ENCODE data around the gene GUCY1A1.

The GUCY1A1 gene

GRCh38 chr4:155759372-155760252, 93.0 kb downstream of the GUCY1A1 start (continued):
- TF ChIP-seq ZFP69B (tag by site-specific recombination; IDR thresholded peaks at IDR 0.05) (0 out of 2 replicates have a peak, but pooled peaks have one; percentile 3), ZFHX2 (tag by site-specific recombination; conservative IDR thresholded peaks at IDR 0.05) (peak; percentile 71), SP7 (tag by site-specific recombination; IDR thresholded peaks at IDR 0.05) (no peak), ZNF629 (tag by site-specific recombination; IDR thresholded peaks at IDR 0.05) (no peak)

DNA sequence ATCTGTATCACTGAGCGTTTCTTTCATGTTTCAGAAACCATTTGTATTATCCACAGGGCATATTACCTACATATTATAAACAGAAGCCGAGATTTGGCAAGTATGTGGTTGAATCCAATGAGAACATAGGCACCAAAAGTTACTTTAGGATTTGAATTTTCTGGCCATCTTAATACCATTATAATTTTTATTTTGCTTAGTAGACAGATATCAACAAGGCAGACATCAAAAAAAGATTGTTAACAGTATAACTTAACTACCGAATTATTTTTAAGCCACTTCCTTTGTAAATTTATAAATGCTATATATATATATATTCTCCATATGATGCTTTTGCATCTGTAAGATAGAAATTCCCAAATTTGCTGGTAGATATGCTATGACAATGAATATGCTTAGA, 94.4 kb downstream of the GUCY1A1 start:
- ChIA-PET POLR2A (no interaction called here), CTCF (interaction anchor here (0.7 kb wide), 1 partner anchor 1682 kb away, joined by 3 read pairs; no protein-coding TSS in a partner anchor)
- H3K27ac ChIP-seq (ENCODE audit: extremely low read depth, low read depth, low read length): no peak overlapping the region
- H3K36me3 ChIP-seq (ENCODE audit: control insufficient read depth in 2 of 2, insufficient read depth in 1 of 2, low read length in 2 of 2): no peaks in the 10 kb centered on the region
- no peaks in the 10 kb centered on the region for H3K9me3 ChIP-seq (ENCODE audit: control insufficient read depth, insufficient read depth, low read depth, low read length)
- H3K4me1 ChIP-seq (ENCODE audit: control insufficient read depth, insufficient read depth, low read length): no peaks in the 10 kb centered on the region
- TF ChIP-seq ZNF350 (tag by site-specific recombination; IDR thresholded peaks at IDR 0.05): no peak
- TF ChIP-seq, protein P1, sequence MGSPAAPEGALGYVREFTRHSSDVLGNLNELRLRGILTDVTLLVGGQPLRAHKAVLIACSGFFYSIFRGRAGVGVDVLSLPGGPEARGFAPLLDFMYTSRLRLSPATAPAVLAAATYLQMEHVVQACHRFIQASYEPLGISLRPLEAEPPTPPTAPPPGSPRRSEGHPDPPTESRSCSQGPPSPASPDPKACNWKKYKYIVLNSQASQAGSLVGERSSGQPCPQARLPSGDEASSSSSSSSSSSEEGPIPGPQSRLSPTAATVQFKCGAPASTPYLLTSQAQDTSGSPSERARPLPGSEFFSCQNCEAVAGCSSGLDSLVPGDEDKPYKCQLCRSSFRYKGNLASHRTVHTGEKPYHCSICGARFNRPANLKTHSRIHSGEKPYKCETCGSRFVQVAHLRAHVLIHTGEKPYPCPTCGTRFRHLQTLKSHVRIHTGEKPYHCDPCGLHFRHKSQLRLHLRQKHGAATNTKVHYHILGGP (tag by site-specific recombination; IDR thresholded peaks at IDR 0.05): no peak
- TF ChIP-seq ZNF624 (tag by site-specific recombination; IDR thresholded peaks at IDR 0.05): no peak
- TF ChIP-seq ZNF292 (tag by site-specific recombination; IDR thresholded peaks at IDR 0.05; ENCODE audit: borderline replicate concordance, low read depth): no peak
- H3K4me3 ChIP-seq (ENCODE audit: low read depth, low read length): no peak overlapping the region

DNA sequence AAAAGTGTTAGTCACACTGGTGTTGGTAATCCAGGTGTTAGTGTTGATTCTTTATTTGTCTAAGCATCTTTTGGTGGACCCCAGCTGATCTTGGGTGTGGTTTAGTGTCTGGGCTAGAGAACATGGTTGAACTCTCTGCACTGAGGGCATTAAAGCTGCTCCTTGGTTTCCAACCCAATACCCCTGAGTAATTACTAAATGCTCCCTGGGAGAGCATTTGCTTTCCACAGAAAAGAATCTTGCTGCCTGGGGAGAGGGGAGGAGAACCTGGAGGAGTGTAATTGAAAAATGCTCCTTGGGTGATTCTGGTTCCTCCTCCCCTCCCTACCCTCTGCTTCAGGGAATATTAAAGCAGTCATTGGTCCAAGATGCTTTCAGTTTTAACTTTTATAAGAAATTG, 95.3 kb downstream of the GUCY1A1 start:
- Histone ChIP-seq H3K36me3 (ENCODE audit: control insufficient read depth in 2 of 2, insufficient read depth in 1 of 2, low read length in 2 of 2) (no peaks in the 10 kb centered on the region), H3K4me1 (ENCODE audit: control insufficient read depth, insufficient read depth, low read length) (no peaks in the 10 kb centered on the region), H3K4me3 (ENCODE audit: low read depth, low read length) (no peak overlapping the region), H3K9me3 (ENCODE audit: control insufficient read depth, insufficient read depth, low read depth, low read length) (no peaks in the 10 kb centered on the region), H3K27ac (ENCODE audit: extremely low read depth, low read depth, low read length) (no peak overlapping the region)
- TF ChIP-seq ZNF571 (tag by site-specific recombination; IDR thresholded peaks at IDR 0.05) (no peak), TCF7L2 (IDR thresholded peaks at IDR 0.05; ENCODE audit: borderline replicate concordance, low read depth, low read length) (no peak), ZNF514 (tag by site-specific recombination; IDR thresholded peaks at IDR 0.05) (no peak), GLIS1 (tag by site-specific recombination; IDR thresholded peaks at IDR 0.05) (peak; percentile 69; the same call in 1 of the 2 replicates), ZNF621 (tag by site-specific recombination; IDR thresholded peaks at IDR 0.05) (no peak), ZIC2 (tag by site-specific recombination; IDR thresholded peaks at IDR 0.05) (peak; percentile 34; the same call in 1 of the 2 replicates), ZNF121 (tag by site-specific recombination; IDR thresholded peaks at IDR 0.05) (no peak), ZNF19 (tag by site-specific recombination; IDR thresholded peaks at IDR 0.05; ENCODE audit: low read depth) (no peak)
- POLR2A ChIA-PET: no interaction called here
- CTCF ChIA-PET: interaction anchor here (0.7 kb wide), 1 partner anchor 1682 kb away, joined by 3 read pairs; no protein-coding TSS in a partner anchor

- Histone ChIP-seq H3K36me3 (ENCODE audit: control insufficient read depth in 2 of 2, insufficient read depth in 1 of 2, low read length in 2 of 2) (no peaks in the 10 kb centered on the region), H3K4me3 (ENCODE audit: low read depth, low read length) (no peak overlapping the region), H3K4me1 (ENCODE audit: control insufficient read depth, insufficient read depth, low read length) (no peaks in the 10 kb centered on the region), H3K27ac (ENCODE audit: extremely low read depth, low read depth, low read length) (no peak overlapping the region), H3K9me3 (ENCODE audit: control insufficient read depth, insufficient read depth, low read depth, low read length) (no peaks in the 10 kb centered on the region)
- ChIA-PET CTCF (no interaction called here), POLR2A (no interaction called here)
- TF ChIP-seq PRDM2 (tag by site-specific recombination; IDR thresholded peaks at IDR 0.05; ENCODE audit: borderline replicate concordance): no peak
- TF ChIP-seq ZNF354C (tag by site-specific recombination; IDR thresholded peaks at IDR 0.05; ENCODE audit: borderline replicate concordance, low read depth): no peak
- no peak for TF ChIP-seq IKZF3 (tag by site-specific recombination; IDR thresholded peaks at IDR 0.05)
- TF ChIP-seq ZNF404 (tag by site-specific recombination; IDR thresholded peaks at IDR 0.05): no peak
- no peak for TF ChIP-seq HIC1 (tag by site-specific recombination; IDR thresholded peaks at IDR 0.05)
Observed at GRCh38 chr4:155762334-155762733, 95.7 kb downstream of the GUCY1A1 start.

Measured in HEK293 (cell line).